NT2/D1 (cell line): ENCODE results near the gene STAMBP.

ENCODE experiments used
- SUZ12 ChIP-seq: IDR thresholded peaks from 2 replicates; pipeline ENCODE4 v1.6.1; 2011; ENCODE audit not compliant: insufficient read length, insufficient read depth; ENCODE audit errors: extremely low read depth
- YY1 ChIP-seq: IDR thresholded peaks from 2 replicates; pipeline ENCODE4 v1.6.1; 2011; ENCODE audit not compliant: insufficient read length, insufficient read depth
- ZNF274 ChIP-seq: IDR thresholded peaks from 2 replicates; pipeline ENCODE4 v1.6.1; 2011; ENCODE audit warnings: mild to moderate bottlenecking, low read depth, low read length

- TF ChIP-seq ZNF274 (no peak), YY1 (no peak), SUZ12 (no peak)
Measured at GRCh38 chr2:73899801-73900336, 71.1 kb downstream of the STAMBP start.
